Measurements from ENCODE around the gene SFRP5.

The SFRP5 gene

DNA sequence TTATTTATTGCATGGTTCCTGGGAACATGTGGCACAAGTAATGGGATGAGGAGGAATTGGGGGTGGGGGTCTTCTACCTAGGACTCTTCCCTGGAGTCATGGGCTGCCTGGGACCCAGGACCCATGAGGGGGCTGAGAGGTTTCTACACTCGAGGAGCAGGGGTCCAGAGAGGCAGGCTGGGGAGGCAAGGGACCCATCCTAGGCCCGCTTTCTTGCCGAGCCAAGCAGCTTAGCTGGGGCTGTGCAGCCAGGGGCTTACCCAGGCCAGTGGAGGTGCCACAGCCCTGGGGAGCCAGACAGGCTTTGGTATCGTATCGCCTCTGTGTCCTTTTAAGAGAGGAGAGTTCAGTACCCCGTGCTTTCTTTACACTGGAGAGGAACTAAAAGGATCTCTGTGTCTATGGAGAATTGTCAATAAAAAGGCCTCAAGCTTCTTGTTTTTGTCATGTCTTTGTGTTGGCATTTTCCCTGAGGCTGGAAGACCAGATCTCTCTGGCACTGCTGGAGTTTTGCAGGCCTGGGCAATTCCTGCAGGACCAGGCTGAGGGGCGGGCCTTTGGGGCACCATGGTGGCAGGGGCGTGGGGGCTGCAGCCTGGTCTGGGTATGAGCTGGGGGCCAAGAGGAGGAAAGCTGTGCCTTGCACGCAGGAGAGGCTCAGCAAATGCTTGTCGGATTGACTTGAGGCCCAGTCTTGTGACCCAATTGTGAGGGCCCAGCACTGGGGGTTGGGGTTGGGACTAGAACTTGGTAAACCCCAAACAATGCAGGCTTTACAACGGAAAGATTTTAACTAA is 11.1 kb downstream of the SFRP5 start:
- POLR2A ChIA-PET = no interaction called here
- TF ChIP-seq, protein P1, sequence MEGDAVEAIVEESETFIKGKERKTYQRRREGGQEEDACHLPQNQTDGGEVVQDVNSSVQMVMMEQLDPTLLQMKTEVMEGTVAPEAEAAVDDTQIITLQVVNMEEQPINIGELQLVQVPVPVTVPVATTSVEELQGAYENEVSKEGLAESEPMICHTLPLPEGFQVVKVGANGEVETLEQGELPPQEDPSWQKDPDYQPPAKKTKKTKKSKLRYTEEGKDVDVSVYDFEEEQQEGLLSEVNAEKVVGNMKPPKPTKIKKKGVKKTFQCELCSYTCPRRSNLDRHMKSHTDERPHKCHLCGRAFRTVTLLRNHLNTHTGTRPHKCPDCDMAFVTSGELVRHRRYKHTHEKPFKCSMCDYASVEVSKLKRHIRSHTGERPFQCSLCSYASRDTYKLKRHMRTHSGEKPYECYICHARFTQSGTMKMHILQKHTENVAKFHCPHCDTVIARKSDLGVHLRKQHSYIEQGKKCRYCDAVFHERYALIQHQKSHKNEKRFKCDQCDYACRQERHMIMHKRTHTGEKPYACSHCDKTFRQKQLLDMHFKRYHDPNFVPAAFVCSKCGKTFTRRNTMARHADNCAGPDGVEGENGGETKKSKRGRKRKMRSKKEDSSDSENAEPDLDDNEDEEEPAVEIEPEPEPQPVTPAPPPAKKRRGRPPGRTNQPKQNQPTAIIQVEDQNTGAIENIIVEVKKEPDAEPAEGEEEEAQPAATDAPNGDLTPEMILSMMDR (IDR thresholded peaks at IDR 0.05; ENCODE audit: insufficient read depth, low read length, missing control alignments) = no peak
- CTCF ChIA-PET = interaction anchor here (0.7 to 7.8 kb wide), 16 partner anchors 8 to 686 kb away, joined by 3 to 67 read pairs (median 4); partner anchors contain the start of genes SFRP5 and ZFYVE27

DNA sequence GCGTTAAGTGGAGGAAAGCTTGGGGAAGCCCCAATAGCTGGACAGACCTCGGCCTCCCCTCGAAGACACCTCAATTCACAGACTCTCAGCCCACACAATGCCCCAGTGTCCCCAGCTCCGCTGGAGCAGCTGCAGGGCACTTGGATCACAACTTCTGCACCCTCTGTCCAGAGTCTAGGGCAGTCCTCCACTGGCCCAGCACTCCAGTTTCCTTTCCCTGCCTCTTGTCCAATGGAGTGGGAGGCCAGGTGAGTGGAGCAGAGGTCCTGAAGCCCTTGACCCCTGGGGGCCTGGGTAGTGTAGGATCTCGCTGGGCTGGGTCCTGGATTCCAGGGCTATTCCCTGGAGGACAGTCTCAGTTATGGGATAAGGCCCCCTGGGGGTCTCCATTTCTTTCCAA is 11.9 kb downstream of the SFRP5 start:
- ChIA-PET POLR2A (no interaction called here), CTCF (interaction anchor here (0.7 to 7.8 kb wide), 17 partner anchors 8 to 686 kb away, joined by 3 to 67 read pairs (median 4); partner anchors contain the start of gene ZFYVE27)
- DNase-seq (ENCODE audit: low read depth, low spot score) = no peak
- TF ChIP-seq, protein P1 (IDR thresholded peaks at IDR 0.05; ENCODE audit: insufficient read depth, low read length, missing control alignments) = no peak
- H3K4me3 ChIP-seq (ENCODE audit: low read depth, low read length) = no peak overlapping the region

More for the DNA sequence above, 11.1 kb downstream of the SFRP5 start:
- H3K4me3 ChIP-seq (ENCODE audit: low read depth, low read length) = no peak overlapping the region
- DNase-seq (ENCODE audit: low read depth, low spot score) = no peak

GRCh38 chr10:97759158-97759887 is 12.5 kb downstream of the SFRP5 start:
- no peak overlapping the region for H3K4me3 ChIP-seq (ENCODE audit: low read depth, low read length)
- POLR2A ChIA-PET = no interaction called here
- CTCF ChIA-PET = interaction anchor here (0.6 to 7.8 kb wide), 20 partner anchors 8 to 687 kb away, joined by 3 to 67 read pairs (median 4); partner anchors contain the start of genes AVPI1 and ZFYVE27
- no peak for DNase-seq (ENCODE audit: low read depth, low spot score)
- TF ChIP-seq, protein P1 (IDR thresholded peaks at IDR 0.05; ENCODE audit: insufficient read depth, low read length, missing control alignments) = peak; percentile 96

DNA sequence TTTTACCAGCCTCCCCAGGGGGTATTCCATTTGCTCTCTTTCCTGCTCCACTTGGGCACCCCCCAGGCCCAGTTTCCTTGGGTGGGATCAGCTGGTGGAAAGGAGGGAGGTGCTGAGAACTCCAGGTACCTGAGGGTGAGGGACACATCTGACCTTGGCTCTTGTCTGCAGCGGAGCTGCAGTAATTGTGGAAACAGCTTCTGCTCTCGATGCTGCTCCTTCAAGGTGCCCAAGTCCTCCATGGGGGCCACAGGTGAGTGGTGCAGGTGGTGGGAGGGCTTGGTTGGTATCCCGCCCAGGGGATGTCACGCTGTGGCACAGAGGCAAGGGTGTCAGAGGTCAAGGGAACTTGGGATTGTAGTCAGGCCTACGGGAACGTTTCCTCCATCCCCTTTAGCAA is 14.3 kb downstream of the SFRP5 start:
- CTCF ChIA-PET = interaction anchor here (1.2 to 7.8 kb wide), 4 partner anchors 10 to 284 kb away, joined by 3 to 67 read pairs (median 6); no protein-coding TSS in a partner anchor
- TF ChIP-seq, protein P1 (IDR thresholded peaks at IDR 0.05; ENCODE audit: insufficient read depth, low read length, missing control alignments) = no peak
- H3K4me3 ChIP-seq (ENCODE audit: low read depth, low read length) = no peak overlapping the region
- POLR2A ChIA-PET = no interaction called here
- no peak for DNase-seq (ENCODE audit: low read depth, low spot score)

DNA sequence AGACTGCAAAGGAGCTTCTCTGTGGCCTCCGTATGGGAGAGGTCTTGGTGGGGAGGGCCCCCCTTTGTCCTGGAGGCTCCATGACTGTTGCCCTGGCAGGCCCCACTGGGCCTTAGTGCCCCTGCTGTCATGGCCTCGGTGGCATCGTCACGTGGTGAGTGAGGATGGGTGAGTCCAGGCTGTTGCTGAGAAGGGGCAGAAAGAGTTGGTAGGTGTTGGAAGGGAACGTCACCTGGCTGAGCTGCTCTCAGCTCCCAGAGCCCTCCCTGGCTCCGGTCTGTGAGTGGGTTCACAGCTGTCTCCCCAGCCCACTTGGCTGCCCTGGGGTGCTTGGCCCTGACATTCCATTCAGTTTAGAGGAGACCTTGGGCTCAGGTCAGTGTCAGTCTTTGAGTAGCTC is 16.1 kb downstream of the SFRP5 start:
- H3K4me3 ChIP-seq (ENCODE audit: low read depth, low read length) = no peak overlapping the region
- TF ChIP-seq, protein P1 (IDR thresholded peaks at IDR 0.05; ENCODE audit: insufficient read depth, low read length, missing control alignments) = no peak
- POLR2A ChIA-PET = no interaction called here
- CTCF ChIA-PET = interaction anchor here (1.1 to 1.8 kb wide), 5 partner anchors 12 to 113 kb away, joined by 3 to 4 read pairs (median 3); no protein-coding TSS in a partner anchor
- DNase-seq (ENCODE audit: low read depth, low spot score) = no peak

- CTCF ChIA-PET = interaction anchor here (1.1 to 1.8 kb wide), 4 partner anchors 11 to 106 kb away, joined by 3 to 4 read pairs (median 4); no protein-coding TSS in a partner anchor
- POLR2A ChIA-PET = no interaction called here
- no peak for DNase-seq (ENCODE audit: low read depth, low spot score)
- H3K4me3 ChIP-seq (ENCODE audit: low read depth, low read length) = no peak overlapping the region
- TF ChIP-seq, protein P1 (IDR thresholded peaks at IDR 0.05; ENCODE audit: insufficient read depth, low read length, missing control alignments) = no peak
Measured at GRCh38 chr10:97754726-97755125, 17.1 kb downstream of the SFRP5 start.

Measured in AG04449 (cell line).